Dendritic cell treated with granulocyte-macrophage colony-stimulating factor and Interleukin-4, amounts not matched to agents 40 ng/mL and 50 ng/mL, for 4 days (primary cell): Measurements from ENCODE around the gene RAVER2.
"Not testable (repeated sequence)": the region's sequence is repeated elsewhere in the genome, so short reads cannot be mapped to it uniquely, and the experiment has no call there.

Source experiments
- H3K27ac Mint-ChIP-seq: one replicate; pipeline ENCODE4 v1.8.0; 2022; ENCODE audit warnings: mild to moderate bottlenecking, mixed read lengths
- H3K27me3 Mint-ChIP-seq: one replicate; pipeline ENCODE4 v1.8.0; 2022; ENCODE audit warnings: mild to moderate bottlenecking, mixed read lengths
- H3K36me3 Mint-ChIP-seq: one replicate; pipeline ENCODE4 v1.8.0; 2022; ENCODE audit warnings: low read depth, mixed read lengths
- H3K4me1 Mint-ChIP-seq: one replicate; pipeline ENCODE4 v1.8.0; 2022; ENCODE audit warnings: low read depth, mixed read lengths
- H3K4me3 Mint-ChIP-seq: one replicate; pipeline ENCODE4 v1.8.0; 2022; ENCODE audit warnings: mild to moderate bottlenecking, moderate library complexity, mixed read lengths
- H3K9me3 Mint-ChIP-seq: one replicate; pipeline ENCODE4 v1.8.0; 2022; ENCODE audit warnings: mixed read lengths
- intact Hi-C: fragments of 100-400 bp; cut with micrococcal nuclease; formaldehyde crosslinking; loops from one replicate; pipeline ENCODE4 v1.15.0; 2022

Gene RAVER2

DNA sequence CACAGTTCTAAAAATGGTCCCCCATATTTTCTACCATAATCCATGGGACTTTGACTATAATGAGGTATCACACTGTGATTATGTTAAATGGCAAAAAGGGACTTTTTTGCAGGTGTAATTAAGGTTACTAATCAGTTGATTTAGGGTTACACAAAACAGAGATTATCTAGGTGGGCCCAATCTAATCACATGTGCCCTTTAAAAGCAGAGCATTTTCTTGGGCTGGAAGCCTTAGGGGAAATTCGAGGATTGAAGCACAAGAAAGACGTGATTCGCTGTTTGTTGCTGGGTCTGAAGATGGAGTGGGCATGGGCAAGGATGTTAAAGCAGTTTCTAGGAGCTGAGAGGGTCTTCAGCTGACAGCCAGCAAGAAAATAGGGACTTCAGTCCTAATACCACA lies 13.4 kb downstream of the RAVER2 start:
- Mint-ChIP-seq H3K27me3 (no peaks in the 10 kb centered on the region), H3K9me3 (peaks cover 10% of the 10 kb centered on the region), H3K4me3 (no peak overlapping the region), H3K36me3 (no peaks in the 10 kb centered on the region), H3K27ac (no peak overlapping the region), H3K4me1 (no peaks in the 10 kb centered on the region)
- intact Hi-C loops = no loop called here

DNA sequence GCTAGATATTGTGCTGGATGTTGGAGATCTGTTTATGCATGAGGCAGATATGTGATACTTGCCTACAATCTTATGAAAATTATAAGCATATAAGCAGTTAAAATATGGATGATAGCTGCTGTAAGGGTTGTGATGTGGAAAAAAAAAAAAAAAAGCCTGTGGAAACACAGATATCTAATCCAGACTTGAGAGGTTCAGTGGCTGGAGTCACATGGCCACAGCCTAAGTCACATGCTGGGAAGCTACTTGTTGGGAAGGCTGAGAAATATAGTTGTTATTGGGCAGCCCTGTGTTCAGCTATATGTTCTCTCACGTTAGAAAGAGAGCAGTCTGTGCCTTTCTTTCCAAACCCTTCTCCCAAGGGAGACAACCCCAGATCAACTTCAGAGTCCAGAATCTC lies 15.1 kb downstream of the RAVER2 start:
- Mint-ChIP-seq H3K9me3 (peaks cover 10% of the 10 kb centered on the region), H3K4me3 (no peak overlapping the region), H3K36me3 (no peaks in the 10 kb centered on the region), H3K27me3 (no peaks in the 10 kb centered on the region), H3K4me1 (no peaks in the 10 kb centered on the region), H3K27ac (no peak overlapping the region)
- intact Hi-C loops = no loop called here

DNA sequence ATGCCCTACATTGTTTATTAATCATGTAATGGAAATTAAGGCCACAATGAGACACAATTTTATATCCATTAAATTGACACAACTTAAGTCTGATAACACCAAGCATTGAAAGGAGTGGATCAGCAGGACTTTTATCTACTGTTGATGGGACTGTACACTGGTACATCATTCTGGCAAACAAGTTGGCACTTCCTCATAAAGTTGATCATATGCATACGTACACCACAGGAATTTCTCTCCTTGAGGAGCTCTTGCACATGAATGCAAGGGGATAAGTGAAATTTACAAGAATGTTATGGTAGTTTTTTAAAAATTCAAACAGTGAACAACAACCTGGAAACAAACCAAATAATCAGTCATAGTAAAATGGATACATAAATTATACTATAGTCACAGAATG lies 20.1 kb downstream of the RAVER2 start:
- H3K4me1 Mint-ChIP-seq = no peaks in the 10 kb centered on the region
- no peak overlapping the region for H3K27ac Mint-ChIP-seq
- no peaks in the 10 kb centered on the region for H3K27me3 Mint-ChIP-seq
- intact Hi-C loops = no loop called here
- no peaks in the 10 kb centered on the region for H3K9me3 Mint-ChIP-seq
- no peak overlapping the region for H3K4me3 Mint-ChIP-seq
- no peaks in the 10 kb centered on the region for H3K36me3 Mint-ChIP-seq

DNA sequence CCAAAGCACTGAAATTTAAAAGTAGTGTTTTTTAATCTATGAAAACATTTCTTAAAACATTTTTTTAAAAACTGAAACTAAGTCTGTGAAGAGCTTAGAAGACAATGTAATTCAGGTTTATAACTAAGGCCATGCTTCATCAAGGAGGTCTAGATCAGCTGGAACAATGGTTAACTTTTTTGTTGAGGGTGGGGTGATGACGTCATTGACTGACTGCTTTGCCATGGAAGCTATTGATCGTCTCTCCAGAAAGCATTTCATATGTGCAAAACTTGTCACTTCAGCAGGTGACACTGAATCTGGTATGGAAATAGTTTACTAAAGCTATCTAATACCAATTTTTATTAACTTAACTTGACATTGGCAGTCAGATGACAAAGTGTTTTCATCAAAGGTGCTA lies 21.0 kb downstream of the RAVER2 start:
- intact Hi-C loops = no loop called here
- no peaks in the 10 kb centered on the region for H3K27me3 Mint-ChIP-seq
- no peak overlapping the region for H3K27ac Mint-ChIP-seq
- H3K4me1 Mint-ChIP-seq = no peaks in the 10 kb centered on the region
- H3K9me3 Mint-ChIP-seq = peaks cover 6% of the 10 kb centered on the region
- no peaks in the 10 kb centered on the region for H3K36me3 Mint-ChIP-seq
- H3K4me3 Mint-ChIP-seq = no peak overlapping the region

DNA sequence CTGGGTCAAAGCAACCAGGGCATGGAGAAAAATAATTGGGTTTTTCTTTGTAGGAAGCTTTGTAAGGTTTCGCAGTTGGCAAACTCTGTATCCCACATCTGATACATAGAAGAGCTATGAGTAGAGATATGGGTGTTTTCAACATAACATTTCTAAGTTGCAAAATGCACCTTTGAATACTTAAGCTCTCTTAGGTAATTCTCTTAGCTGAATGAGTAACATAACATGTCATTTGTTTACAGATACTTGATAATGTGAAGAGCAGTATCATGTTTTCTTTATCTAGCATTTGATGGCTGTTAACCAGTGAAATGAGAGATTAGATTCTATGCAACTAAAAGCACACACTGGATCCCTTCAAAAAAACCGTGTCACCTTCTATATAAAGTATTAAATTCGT lies 21.6 kb downstream of the RAVER2 start:
- Mint-ChIP-seq H3K9me3 (peaks cover 9% of the 10 kb centered on the region), H3K4me3 (no peak overlapping the region), H3K36me3 (no peaks in the 10 kb centered on the region), H3K27me3 (no peaks in the 10 kb centered on the region), H3K4me1 (no peaks in the 10 kb centered on the region), H3K27ac (no peak overlapping the region)
- intact Hi-C loops = no loop called here

DNA sequence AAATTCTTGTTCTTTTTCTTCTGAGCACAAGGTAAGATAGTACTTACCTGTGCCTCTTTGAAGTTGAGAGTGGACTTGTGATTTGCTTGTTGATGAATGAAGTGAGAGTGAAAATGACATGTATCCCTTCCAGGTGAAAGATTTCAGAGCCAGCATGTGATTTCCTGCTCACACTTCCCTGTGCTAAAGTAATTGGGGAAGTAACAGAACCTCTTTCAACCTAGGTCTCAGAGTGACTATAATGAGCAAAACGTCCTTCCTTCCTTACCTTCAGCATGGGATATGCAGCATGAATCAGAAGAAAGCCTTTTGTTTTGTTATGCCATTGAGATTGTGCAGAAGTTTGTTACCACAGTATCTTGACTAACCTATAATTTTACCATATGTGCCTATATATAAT lies 24.6 kb downstream of the RAVER2 start:
- H3K27ac Mint-ChIP-seq = no peak overlapping the region
- H3K4me1 Mint-ChIP-seq = no peaks in the 10 kb centered on the region
- no peaks in the 10 kb centered on the region for H3K36me3 Mint-ChIP-seq
- peaks cover 9% of the 10 kb centered on the region for H3K9me3 Mint-ChIP-seq
- intact Hi-C loops = no loop called here
- H3K4me3 Mint-ChIP-seq = no peak overlapping the region
- H3K27me3 Mint-ChIP-seq = no peaks in the 10 kb centered on the region

DNA sequence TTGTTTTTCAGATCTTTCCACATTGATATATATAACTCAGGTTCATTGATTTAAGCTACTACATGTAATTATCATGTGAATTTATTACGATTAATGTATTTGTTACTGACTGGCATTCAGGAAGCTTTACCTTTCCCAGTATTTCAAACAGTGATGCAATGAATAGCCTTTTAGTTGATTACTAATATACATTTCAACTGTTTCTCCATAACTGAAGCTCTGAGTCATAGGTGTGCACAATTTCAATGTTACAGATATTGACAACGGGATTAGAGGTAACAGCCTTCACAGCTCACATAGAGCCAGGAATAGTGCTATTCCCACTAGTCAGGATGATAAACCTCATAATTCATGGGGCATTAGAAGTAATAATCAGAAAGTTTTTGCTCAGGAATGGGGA lies 25.1 kb downstream of the RAVER2 start:
- intact Hi-C loops = no loop called here
- H3K27ac Mint-ChIP-seq = no peak overlapping the region
- no peaks in the 10 kb centered on the region for H3K36me3 Mint-ChIP-seq
- peaks cover 9% of the 10 kb centered on the region for H3K9me3 Mint-ChIP-seq
- H3K4me3 Mint-ChIP-seq = no peak overlapping the region
- no peaks in the 10 kb centered on the region for H3K27me3 Mint-ChIP-seq
- H3K4me1 Mint-ChIP-seq = peaks cover 4% of the 10 kb centered on the region

DNA sequence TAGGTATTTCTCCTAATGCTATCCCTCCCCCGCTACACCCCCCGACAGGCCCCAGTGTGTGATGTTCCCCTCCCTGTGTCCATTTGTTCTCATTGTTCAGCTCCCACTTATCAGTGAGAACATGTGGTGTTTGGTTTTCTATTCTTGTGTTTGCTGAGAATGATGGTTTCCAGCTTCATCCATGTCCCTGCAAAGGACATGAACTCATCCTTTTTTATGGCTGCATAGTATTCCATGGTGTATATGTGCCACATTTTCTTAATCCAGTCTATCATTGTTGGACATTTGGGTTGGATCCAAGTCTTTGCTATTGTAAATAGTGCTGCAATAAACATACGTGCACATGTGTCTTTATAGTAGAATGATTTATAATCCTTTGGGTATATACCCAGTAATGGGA lies 28.4 kb downstream of the RAVER2 start:
- not testable (repeated sequence) for H3K27ac Mint-ChIP-seq, H3K9me3 Mint-ChIP-seq

DNA sequence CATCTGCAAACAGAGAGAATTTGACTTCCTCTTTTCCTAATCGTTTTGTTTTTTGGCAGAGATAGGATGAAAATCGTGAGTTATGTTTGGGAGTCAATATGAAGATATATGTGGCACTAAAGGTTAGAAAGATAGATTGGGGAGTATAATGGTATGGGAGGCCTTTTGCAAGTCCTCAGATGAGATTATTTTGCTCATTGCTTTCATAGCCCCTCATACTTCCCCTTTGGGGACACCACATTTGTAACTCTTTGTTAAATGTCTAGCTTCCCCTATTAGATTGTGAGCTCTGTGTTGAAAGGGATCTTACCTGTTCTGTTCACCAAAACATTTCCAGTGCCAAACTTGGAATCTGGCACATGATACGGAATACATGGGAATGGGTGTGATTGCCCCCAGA lies 30.2 kb downstream of the RAVER2 start:
- Mint-ChIP-seq H3K4me1 (peaks cover 10% of the 10 kb centered on the region), H3K27me3 (no peaks in the 10 kb centered on the region), H3K36me3 (no peaks in the 10 kb centered on the region), H3K4me3 (no peak overlapping the region), H3K9me3 (peaks cover 9% of the 10 kb centered on the region), H3K27ac (no peak overlapping the region)
- intact Hi-C loops = no loop called here

More for the DNA sequence above, 28.4 kb downstream of the RAVER2 start:
- H3K27me3 Mint-ChIP-seq, H3K36me3 Mint-ChIP-seq, H3K4me3 Mint-ChIP-seq, intact Hi-C loops, H3K4me1 Mint-ChIP-seq: not testable (repeated sequence)

DNA sequence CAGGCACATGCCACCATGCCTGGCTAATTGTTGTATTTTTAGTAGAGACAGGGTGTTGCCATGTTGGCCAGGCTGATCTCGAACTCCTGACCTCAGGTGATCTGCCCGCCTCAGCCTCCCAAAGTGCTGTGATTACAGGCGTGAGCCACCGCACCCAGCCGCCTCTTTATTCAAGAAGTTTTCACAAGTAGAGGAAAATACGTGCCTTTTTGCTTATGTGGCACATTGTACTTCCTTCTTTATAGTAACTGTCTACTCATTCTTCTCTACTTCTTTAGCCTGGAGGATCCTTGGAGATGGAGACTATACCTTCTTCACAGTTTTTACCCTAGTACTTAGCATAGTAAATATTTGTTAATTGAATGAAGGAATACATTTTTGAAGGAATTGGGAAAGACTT lies 37.2 kb downstream of the RAVER2 start:
- intact Hi-C loops = not testable (repeated sequence)

DNA sequence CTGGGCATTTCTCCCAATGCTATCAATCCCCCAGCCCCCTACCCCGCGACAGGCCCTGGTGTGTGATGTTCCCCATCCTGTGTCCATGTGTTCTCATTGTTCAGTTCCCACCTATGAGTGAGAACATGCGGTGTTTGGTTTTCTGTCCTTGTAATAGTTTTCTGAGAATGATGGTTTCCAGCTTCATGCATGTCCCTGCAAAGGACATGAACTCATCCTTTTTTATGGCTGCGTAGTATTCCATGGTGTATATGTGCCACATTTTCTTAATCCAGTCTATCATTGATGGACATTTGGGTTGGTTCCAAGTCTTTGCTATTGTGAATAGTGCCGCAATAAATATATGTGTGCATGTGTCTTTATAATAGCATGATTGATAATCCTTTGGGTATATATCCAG lies 38.0 kb downstream of the RAVER2 start:
- H3K4me3 Mint-ChIP-seq, intact Hi-C loops, H3K9me3 Mint-ChIP-seq, H3K27ac Mint-ChIP-seq, H3K27me3 Mint-ChIP-seq, H3K4me1 Mint-ChIP-seq, H3K36me3 Mint-ChIP-seq: not testable (repeated sequence)

More for the DNA sequence above, 37.2 kb downstream of the RAVER2 start:
- H3K9me3 Mint-ChIP-seq, H3K4me1 Mint-ChIP-seq, H3K27me3 Mint-ChIP-seq, H3K36me3 Mint-ChIP-seq, H3K27ac Mint-ChIP-seq, H3K4me3 Mint-ChIP-seq: not testable (repeated sequence)

DNA sequence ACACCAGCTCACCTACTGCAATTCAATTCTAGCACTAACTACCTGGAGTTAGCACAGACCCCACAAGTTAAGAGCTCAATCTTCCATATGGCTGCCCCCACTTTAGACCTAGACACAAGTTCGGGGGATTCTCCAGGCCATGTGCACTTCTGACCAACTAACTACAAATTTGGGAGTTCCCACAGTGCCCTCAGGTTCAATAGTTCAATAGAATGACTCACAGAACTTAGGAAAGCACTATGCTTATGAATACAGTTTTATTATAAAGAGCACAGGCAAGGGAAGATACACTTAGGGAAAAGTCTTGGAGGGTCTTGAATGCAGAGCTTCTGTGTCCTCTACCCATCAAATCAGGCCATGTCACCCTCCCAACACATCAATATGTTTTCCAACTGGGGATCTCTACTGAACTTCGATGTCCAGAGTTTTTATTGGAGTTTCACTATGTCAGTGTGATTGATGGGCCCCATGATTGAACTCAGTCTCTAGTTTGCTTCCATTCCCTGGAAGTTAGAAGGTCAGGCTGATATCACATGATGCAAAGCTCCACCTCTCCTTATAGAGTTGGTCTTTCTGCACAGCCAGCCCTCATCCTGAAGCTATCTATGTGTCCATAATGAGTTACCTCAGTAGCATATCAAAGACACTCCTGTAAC lies 46.1 kb downstream of the RAVER2 start:
- intact Hi-C loops = no loop called here

DNA sequence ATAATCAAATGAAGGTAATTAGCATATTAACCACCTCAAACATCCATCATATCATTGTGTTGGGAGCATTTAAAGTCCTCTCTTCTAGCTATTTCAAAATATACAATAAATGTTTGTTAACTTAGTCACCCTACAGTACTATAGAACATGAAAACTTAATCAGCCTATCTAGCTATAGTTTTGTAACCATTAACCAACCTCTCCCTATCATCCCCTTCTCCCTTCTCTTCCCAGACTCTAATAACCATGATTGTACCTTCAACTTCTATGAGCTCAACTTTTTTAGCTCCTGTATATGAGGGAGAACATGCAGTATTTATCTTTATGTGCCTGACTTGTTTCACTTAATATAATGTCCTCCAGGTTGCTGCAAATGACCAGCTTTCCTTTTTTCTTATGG lies 54.0 kb downstream of the RAVER2 start:
- Mint-ChIP-seq H3K4me1 (no peaks in the 10 kb centered on the region), H3K9me3 (no peaks in the 10 kb centered on the region), H3K27ac (no peak overlapping the region), H3K4me3 (no peak overlapping the region), H3K36me3 (no peaks in the 10 kb centered on the region), H3K27me3 (no peaks in the 10 kb centered on the region)
- intact Hi-C loops = no loop called here

More for the DNA sequence above, 46.1 kb downstream of the RAVER2 start:
- Mint-ChIP-seq H3K9me3 (peaks cover 13% of the 10 kb centered on the region), H3K27ac (no peak overlapping the region), H3K27me3 (no peaks in the 10 kb centered on the region), H3K4me3 (no peak overlapping the region), H3K36me3 (no peaks in the 10 kb centered on the region), H3K4me1 (no peaks in the 10 kb centered on the region)

DNA sequence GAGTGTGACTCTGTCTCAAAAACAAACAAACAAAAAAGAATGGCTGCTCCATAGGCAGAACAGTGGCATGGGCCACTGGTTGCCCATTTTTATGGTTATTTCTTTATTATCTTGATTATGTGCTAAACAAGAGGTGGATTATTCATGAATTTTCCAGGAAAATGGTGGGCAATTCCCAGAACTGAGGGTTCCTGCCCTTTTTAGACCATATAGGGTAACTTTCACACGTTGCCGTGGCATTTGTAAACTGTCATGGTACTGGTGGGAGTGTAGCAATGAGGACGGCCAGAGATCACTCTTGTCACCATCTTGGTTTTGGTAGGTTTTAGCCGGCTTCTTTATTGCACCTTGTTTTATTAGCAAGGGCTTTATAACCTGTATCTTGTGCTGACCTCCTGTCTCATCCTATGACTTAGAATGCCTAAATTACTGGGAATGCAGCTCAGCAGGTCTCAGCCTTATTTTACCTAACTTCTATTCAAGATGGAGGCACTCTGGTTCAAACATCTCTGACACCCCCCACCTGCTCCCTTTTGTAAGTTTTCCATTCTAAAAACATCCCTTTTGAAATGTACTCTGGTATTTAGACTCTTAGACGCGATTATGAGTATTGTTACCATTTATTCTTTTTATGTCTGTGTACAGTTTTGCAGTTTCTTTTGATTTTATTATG lies 57.1 kb downstream of the RAVER2 start:
- intact Hi-C loops = no loop called here
- H3K36me3 Mint-ChIP-seq = no peaks in the 10 kb centered on the region
- H3K27me3 Mint-ChIP-seq = no peaks in the 10 kb centered on the region
- H3K27ac Mint-ChIP-seq = no peak overlapping the region
- no peak overlapping the region for H3K4me3 Mint-ChIP-seq
- no peaks in the 10 kb centered on the region for H3K4me1 Mint-ChIP-seq
- H3K9me3 Mint-ChIP-seq = no peaks in the 10 kb centered on the region

DNA sequence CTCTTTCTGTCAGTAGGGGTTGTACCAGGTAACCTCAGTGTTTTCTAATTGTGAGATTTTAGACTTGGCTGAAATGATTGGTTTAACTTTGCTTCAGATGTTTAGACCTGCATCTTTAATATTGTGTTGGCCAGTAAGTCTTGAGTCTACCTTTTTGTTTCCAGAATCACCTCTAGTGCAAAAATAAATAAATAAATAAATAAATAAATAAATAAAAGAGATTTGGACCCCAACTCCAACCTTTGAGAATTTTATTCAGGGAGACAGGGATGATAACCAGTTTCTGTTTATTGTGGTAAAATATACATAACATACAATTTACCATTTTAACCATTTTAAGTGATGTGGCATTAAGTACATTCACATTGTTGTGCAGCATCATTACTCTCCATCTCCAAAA lies 64.4 kb downstream of the RAVER2 start:
- intact Hi-C loops = no loop called here
- Mint-ChIP-seq H3K4me3 (no peak overlapping the region), H3K27me3 (no peaks in the 10 kb centered on the region), H3K9me3 (no peaks in the 10 kb centered on the region), H3K4me1 (no peaks in the 10 kb centered on the region), H3K36me3 (no peaks in the 10 kb centered on the region), H3K27ac (no peak overlapping the region)
